Pancreas (tissue), 10 donors: ENCODE results near the gene DOCK4. TPM values are rescaled to one million over a fixed set of nuclear protein-coding genes. Genes with fewer than 3 reads are reported as not detected.

Experiments used
- ATAC-seq, 4 donors: fragments of 200-7000 bp; cut with Tn5 transposase; one replicate each; pipeline versions ENCODE4 v1.8.0 to v1.9.1; 2020; ENCODE audit warnings: mild to moderate bottlenecking in 4 of 4, moderate library complexity in 4 of 4
- DNase-seq, 6 donors: peaks; one replicate each; pipeline ENCODE4 v3.0.0-alpha.2; 2020
- FAIRE-seq: peaks from 2 replicates; lab custom pipeline; 2012; peaks lifted over from hg19 to GRCh38; lab: Jason Lieb, UNC
- H3K27ac ChIP-seq, 4 donors: fragments of 200-600 bp; sonication (generic); 1 replicate in 3 of 4; 2 replicates in 1 of 4; pipeline versions ENCODE4 v1.5.0 to v1.8.0; 2020
- H3K27me3 ChIP-seq, 4 donors: fragments of 200-600 bp; one replicate each; pipeline ENCODE4 v1.8.0; 2021
- H3K36me3 ChIP-seq, 3 donors: fragments of 200-600 bp; sonication (generic) in 1 of 3; one replicate each; pipeline versions ENCODE4 v1.5.0 to v1.8.0; 2020 to 2021
- H3K4me1 ChIP-seq, 3 donors: fragments of 200-600 bp; one replicate each; pipeline ENCODE4 v1.8.0; 2021
- H3K4me3 ChIP-seq, 4 donors: fragments of 200-600 bp; sonication (generic) in 2 of 4; one replicate each; pipeline versions ENCODE4 v1.5.0 to v1.8.0; 2020 to 2021
- H3K9me3 ChIP-seq, 4 donors: fragments of 200-600 bp; one replicate each; pipeline ENCODE4 v1.8.0; 2021
- CTCF ChIP-seq, 4 donors: fragments of 200-600 bp; sonication (generic) in 3 of 4; IDR thresholded peaks; one replicate each; pipeline versions ENCODE4 v1.5.0 to v1.8.0; 2021; ENCODE audit warnings: antibody characterized with exemption in 4 of 4
- WGBS, 2 donors: extraction: QIAGEN DNeasy Blood & Tissue Kit; methylation state at CpG; one replicate each; pipeline ENCODE4 v1.1.7; 2013; 5-methylcytosine and 5-hydroxymethylcytosine counted together
- intact Hi-C, 3 donors: fragments of 100-400 bp; cut with DNase I; formaldehyde crosslinking; loops; one replicate each; pipeline versions ENCODE4 v1.11.1 to v1.14.2; 2022
- polyA plus RNA-seq, 2 donors: library from polyadenylated mRNA; stranded (reverse); fragments of 200-250 nt; gene quantifications; one replicate each; pipeline ENCODE4 v1.2.3, GENCODE V29; 2013
- total RNA-seq, 6 donors: library from RNA; stranded (reverse); fragmentation: NEBNext Ultra II Directional in 4 of 6; extraction: Animal tissue kit (Norgen Biotek cat#: 25700) in 4 of 6; gene quantifications; one replicate each; pipeline versions ENCODE4 v1.2.1 to v1.2.4, GENCODE V29; 2021 to 2023
- donor health status: healthy with polysubstance abuse.
- donor health status: DM: no; HTN: no; CAD: no; lungs with moderate emphysema.
- donor health status: DM: no; HTN: no; CAD: no.
- donor health status: control.
- donor health status: control.
- donor health status: Bipolar disorder and iron deficiency.
- donor health status: DM: yes; HTN: yes; CAD: no.
- donor health status: DM: no; HTN: no; CAD: no.
- donor health status: DM: no; HTN: no; CAD: no.
- donor health status: DM: yes; HTN: yes; CAD: no.

Gene DOCK4
- total and polyA plus RNA-seq, 8 donors, result 5.4 to 15.5 (median 6.1) TPM

- Histone ChIP-seq H3K27me3 (no peaks in the 10 kb centered on the region), H3K9me3 (no peaks in the 10 kb centered on the region), H3K36me3 (no peaks in the 10 kb centered on the region), H3K27ac (no peak overlapping the region), H3K4me1 (peaks cover 0 to 8% (median 0%) of the 10 kb centered on the region in 3 donors), H3K4me3 (no peak overlapping the region)
- intact Hi-C loops, result no loop called here
- no peak for FAIRE-seq
- no peak for TF ChIP-seq CTCF (IDR thresholded peaks at IDR 0.05)
- WGBS, 2 donors, result 92 to 95% methylated on average over 2 of the region's 2 CpGs
- ATAC-seq, result no peak
- no peak for DNase-seq
Observed at GRCh38 chr7:112047421-112047820, 158.8 kb downstream of the DOCK4 start.

- H3K9me3 ChIP-seq, result no peaks in the 10 kb centered on the region
- intact Hi-C loops, result no loop called here
- H3K27ac ChIP-seq, result no peak overlapping the region
- TF ChIP-seq CTCF (IDR thresholded peaks at IDR 0.05), result no peak
- peaks cover 0 to under 1% (median 0%) of the 10 kb centered on the region in 3 donors for H3K4me1 ChIP-seq
- FAIRE-seq (no peak), DNase-seq (no peak), ATAC-seq (no peak)
- no peaks in the 10 kb centered on the region for H3K36me3 ChIP-seq
- H3K4me3 ChIP-seq, result no peak overlapping the region
- H3K27me3 ChIP-seq, result no peaks in the 10 kb centered on the region
Observed at GRCh38 chr7:112045222-112045621, 161.0 kb downstream of the DOCK4 start.

- intact Hi-C loops, result no loop called here
- FAIRE-seq (no peak), DNase-seq (no peak), ATAC-seq (no peak)
- H3K4me1 ChIP-seq, result no peaks in the 10 kb centered on the region
- 96 to 97% methylated on average over 8 of the region's 8 CpGs for WGBS, 2 donors
- no peaks in the 10 kb centered on the region for H3K27me3 ChIP-seq
- H3K9me3 ChIP-seq, result no peaks in the 10 kb centered on the region
- H3K4me3 ChIP-seq, result no peak overlapping the region
- no peak for TF ChIP-seq CTCF (IDR thresholded peaks at IDR 0.05)
- no peaks in the 10 kb centered on the region for H3K36me3 ChIP-seq
- H3K27ac ChIP-seq, result no peak overlapping the region
Observed at GRCh38 chr7:112042631-112043030, 163.6 kb downstream of the DOCK4 start.

- no peak for ATAC-seq
- H3K27me3 ChIP-seq, result no peaks in the 10 kb centered on the region
- WGBS, 2 donors, result 100% methylated on average over 1 of the region's 1 CpG
- no peaks in the 10 kb centered on the region for H3K36me3 ChIP-seq
- no peak overlapping the region for H3K4me3 ChIP-seq
- intact Hi-C loops, result no loop called here
- no peak overlapping the region for H3K27ac ChIP-seq
- no peak for DNase-seq
- H3K9me3 ChIP-seq, result no peaks in the 10 kb centered on the region
- no peak for TF ChIP-seq CTCF (IDR thresholded peaks at IDR 0.05)
- no peak for FAIRE-seq
- H3K4me1 ChIP-seq, result no peaks in the 10 kb centered on the region
Observed at GRCh38 chr7:112038353-112038752, 167.8 kb downstream of the DOCK4 start.

- Histone ChIP-seq H3K27me3 (no peaks in the 10 kb centered on the region), H3K27ac (no peak overlapping the region), H3K9me3 (no peaks in the 10 kb centered on the region), H3K36me3 (no peaks in the 10 kb centered on the region), H3K4me1 (no peaks in the 10 kb centered on the region), H3K4me3 (no peak overlapping the region)
- 80 to 87% methylated on average over 2 of the region's 2 CpGs for WGBS, 2 donors
- TF ChIP-seq CTCF (IDR thresholded peaks at IDR 0.05), result no peak
- FAIRE-seq (no peak), DNase-seq (no peak), ATAC-seq (no peak)
- intact Hi-C loops, result no loop called here
Observed at GRCh38 chr7:112036071-112036470, 170.1 kb downstream of the DOCK4 start.
